GM10248 (cell line): ENCODE data around the gene RREB1.

Experiments used
- CTCF ChIA-PET: fragments of 300-600 bp; sonication (Branson Sonifier 250); formaldehyde crosslinking; extraction: SDS; loops from one replicate; lab custom pipeline; 2021; ENCODE audit warnings: antibody characterized with exemption; lab: Yijun Ruan, JAX
- POLR2A ChIA-PET: fragments of 350-650 bp; sonication (Branson Sonifier 250); formaldehyde crosslinking; extraction: SDS; loops from one replicate; lab custom pipeline; 2020; ENCODE audit warnings: antibody characterized with exemption; lab: Yijun Ruan, JAX
- DNase-seq: peaks from one replicate; pipeline ENCODE4 v3.0.0; 2012; ENCODE audit errors: extremely low spot score
- CTCF ChIP-seq: IDR thresholded peaks from 2 replicates; pipeline ENCODE4 v1.5.1; 2012; ENCODE audit warnings: mild to moderate bottlenecking, low read depth; ENCODE audit errors: extremely low read depth, missing control alignments, control extremely low read depth

Gene RREB1

DNA sequence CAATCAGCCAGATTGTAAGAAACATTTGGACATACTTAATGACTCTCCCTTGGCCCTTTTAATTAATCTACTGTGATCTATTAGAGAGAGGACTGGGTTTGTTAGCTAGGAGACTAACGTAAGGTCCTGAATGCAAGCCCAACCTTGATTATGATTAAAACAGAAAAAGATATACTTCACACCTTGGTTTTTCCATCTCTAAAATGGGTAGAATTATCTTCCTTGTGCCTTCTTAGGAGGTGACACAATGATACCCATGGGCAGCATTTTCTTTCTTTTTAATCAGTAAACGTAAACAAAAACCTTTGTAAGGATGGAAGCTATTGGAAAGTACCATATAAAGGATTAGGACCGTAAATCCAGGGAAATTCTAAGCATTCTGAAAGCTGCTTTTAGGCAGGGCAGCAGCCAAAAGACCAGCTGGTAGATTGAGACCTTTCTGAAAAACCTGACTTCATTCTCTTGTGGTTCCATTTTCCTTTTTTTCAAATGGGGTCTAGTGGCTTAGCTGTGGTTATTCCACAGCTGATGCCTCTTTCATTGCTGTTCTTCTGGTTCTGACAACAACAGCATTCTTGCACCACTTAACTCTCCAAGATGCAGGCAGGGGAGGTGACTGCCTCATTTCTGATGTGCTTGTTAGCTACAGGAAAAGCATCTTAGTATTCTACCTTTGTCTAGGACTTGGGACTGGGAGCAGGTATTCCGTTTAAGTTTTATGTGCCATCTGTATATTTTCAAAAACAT lies 27.4 kb downstream of the RREB1 start:
- no peak for DNase-seq
- TF ChIP-seq CTCF, result no peak
- ChIA-PET CTCF (interaction anchor here (0.7 to 2.3 kb wide), 12 partner anchors 10 to 346 kb away, joined by 3 to 9 read pairs (median 4); no protein-coding TSS in a partner anchor), POLR2A (interaction anchor here (0.7 to 1.2 kb wide), 2 partner anchors 21 to 535 kb away, joined by 3 to 5 read pairs; no protein-coding TSS in a partner anchor)

GRCh38 chr6:7135755-7136154 lies 28.0 kb downstream of the RREB1 start:
- POLR2A ChIA-PET, result interaction anchor here (0.7 to 1.2 kb wide), 3 partner anchors 19 to 535 kb away, joined by 3 to 5 read pairs (median 3); no protein-coding TSS in a partner anchor
- DNase-seq, result no peak
- CTCF ChIA-PET, result interaction anchor here (0.7 to 2.3 kb wide), 12 partner anchors 11 to 347 kb away, joined by 3 to 9 read pairs (median 4); no protein-coding TSS in a partner anchor
- no peak for TF ChIP-seq CTCF

GRCh38 chr6:7136859-7137334 lies 29.1 kb downstream of the RREB1 start:
- no peak for DNase-seq
- POLR2A ChIA-PET, result interaction anchor here (1.0 to 1.2 kb wide), 3 partner anchors 15 to 22 kb away, joined by 3 read pairs; no protein-coding TSS in a partner anchor
- CTCF ChIA-PET, result interaction anchor here (0.9 to 2.4 kb wide), 8 partner anchors 8 to 50 kb away, joined by 3 to 13 read pairs (median 5); no protein-coding TSS in a partner anchor
- no peak for TF ChIP-seq CTCF

DNA sequence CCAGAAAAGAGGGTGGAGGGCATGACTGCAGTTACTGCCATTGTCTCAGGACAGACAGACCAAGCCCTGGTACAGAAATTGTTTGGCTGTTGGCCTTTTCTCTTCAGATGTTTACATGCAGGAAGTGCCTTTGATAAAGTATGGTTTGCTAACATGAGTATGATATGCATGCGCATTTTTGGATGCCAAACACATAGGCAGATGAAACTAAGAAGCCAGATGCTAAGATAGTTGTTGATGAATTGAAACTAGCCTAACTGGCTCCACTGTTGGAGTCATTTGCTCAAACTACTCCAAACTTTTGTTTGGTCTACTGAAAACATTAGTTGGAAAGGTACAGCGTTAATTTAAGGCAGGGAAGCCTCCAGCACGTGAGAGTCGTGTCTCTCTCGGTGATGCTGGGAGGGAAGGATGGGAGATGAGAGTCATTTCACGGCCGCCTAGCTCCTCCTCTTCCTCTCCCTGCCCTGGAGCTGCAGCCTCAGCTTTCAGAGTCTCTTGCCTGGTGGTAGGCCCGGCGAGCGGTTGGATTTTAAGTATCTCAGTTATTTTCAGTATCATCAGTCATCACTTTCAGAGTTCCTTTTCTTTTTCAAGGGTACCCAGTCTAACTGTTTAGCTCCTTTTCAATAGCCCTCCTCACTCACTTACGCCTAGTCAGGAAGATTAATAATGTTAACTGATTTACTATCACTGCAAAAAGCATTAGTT lies 29.7 kb downstream of the RREB1 start:
- ChIA-PET POLR2A (interaction anchor here (0.9 to 1.1 kb wide), 3 partner anchors 15 to 51 kb away, joined by 3 to 4 read pairs (median 3); no protein-coding TSS in a partner anchor), CTCF (interaction anchor here (0.7 to 2.4 kb wide), 9 partner anchors 9 to 101 kb away, joined by 3 to 13 read pairs (median 5); no protein-coding TSS in a partner anchor)
- no peak for TF ChIP-seq CTCF
- DNase-seq, result no peak

DNA sequence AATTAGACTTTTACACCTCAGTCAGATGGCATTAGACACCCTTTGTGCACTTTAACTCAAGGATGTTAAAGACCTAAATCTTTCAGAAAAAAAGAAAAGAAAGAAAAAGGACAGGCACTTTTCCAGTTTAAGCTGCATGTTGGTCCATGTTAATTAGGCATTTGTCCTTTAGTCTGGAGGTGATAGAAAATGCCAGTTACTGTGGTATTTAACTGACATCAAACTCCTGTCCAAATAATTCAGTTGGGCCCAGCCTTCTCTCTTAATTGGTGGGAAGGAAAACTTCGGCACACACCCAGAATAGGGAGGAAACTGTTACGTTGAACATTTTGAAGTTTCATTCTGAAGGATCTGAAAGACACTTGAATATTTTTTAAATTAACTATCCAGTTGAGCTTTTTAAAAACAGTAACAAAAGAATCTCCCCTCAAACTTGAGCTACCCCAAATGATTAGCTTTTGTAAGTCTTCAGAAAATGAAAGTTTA lies 30.3 kb downstream of the RREB1 start:
- ChIA-PET POLR2A (interaction anchor here (0.9 to 1.0 kb wide), 2 partner anchors 14 to 51 kb away, joined by 3 to 4 read pairs; no protein-coding TSS in a partner anchor), CTCF (interaction anchor here (0.7 to 2.4 kb wide), 8 partner anchors 8 to 349 kb away, joined by 3 to 13 read pairs (median 6); no protein-coding TSS in a partner anchor)
- DNase-seq, result no peak
- TF ChIP-seq CTCF, result no peak
